Measurements from ENCODE around the gene RXRA.

DNA sequence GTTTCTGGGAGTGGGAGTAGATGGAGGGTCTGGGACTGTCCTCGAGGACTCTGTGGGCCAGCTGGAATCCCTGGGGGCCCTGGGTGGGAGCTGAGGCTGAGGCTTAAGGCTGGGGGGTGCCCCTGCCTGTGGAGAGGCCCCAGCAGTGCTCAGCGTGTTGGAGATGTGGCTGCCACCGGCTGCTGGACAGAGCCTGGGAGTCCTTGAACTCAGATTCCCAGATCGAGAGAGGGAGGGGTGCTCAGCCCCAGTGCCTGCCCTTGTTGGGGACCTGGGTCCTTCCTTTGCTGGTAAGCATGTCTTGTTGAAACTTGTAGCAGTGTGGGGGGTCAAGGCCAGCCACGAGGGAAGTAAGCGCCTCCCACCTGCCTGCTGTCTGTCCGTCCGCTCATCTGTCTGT is 10.7 kb downstream of the RXRA start:
- TF ChIP-seq, protein P1, sequence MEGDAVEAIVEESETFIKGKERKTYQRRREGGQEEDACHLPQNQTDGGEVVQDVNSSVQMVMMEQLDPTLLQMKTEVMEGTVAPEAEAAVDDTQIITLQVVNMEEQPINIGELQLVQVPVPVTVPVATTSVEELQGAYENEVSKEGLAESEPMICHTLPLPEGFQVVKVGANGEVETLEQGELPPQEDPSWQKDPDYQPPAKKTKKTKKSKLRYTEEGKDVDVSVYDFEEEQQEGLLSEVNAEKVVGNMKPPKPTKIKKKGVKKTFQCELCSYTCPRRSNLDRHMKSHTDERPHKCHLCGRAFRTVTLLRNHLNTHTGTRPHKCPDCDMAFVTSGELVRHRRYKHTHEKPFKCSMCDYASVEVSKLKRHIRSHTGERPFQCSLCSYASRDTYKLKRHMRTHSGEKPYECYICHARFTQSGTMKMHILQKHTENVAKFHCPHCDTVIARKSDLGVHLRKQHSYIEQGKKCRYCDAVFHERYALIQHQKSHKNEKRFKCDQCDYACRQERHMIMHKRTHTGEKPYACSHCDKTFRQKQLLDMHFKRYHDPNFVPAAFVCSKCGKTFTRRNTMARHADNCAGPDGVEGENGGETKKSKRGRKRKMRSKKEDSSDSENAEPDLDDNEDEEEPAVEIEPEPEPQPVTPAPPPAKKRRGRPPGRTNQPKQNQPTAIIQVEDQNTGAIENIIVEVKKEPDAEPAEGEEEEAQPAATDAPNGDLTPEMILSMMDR (IDR thresholded peaks at IDR 0.05) = no peak
- TF ChIP-seq POLR2A (IDR thresholded peaks at IDR 0.05) (no peak), POLR2AphosphoS5 (IDR thresholded peaks at IDR 0.05; ENCODE audit: insufficient read depth in 1 of 2, low read depth in 1 of 2) (no peak)

All from vagina (tissue), 2 donors.